Esophagus squamous epithelium (tissue), 4 donors: ENCODE measurements around the gene TMEM132E.

ENCODE experiments used
- POLR2A ChIP-seq, 4 donors: fragments of 450-650 bp; IDR thresholded peaks; one replicate each; pipeline ENCODE4 v1.6.1; 2017; ENCODE audit warnings: antibody characterized with exemption in 4 of 4, mild to moderate bottlenecking in 4 of 4, moderate library complexity in 3 of 4
- TF ChIP-seq, protein P1 (sequence below), 6 experiments: fragments of 450-650 bp in 4 of 6; fragments of 200-600 bp in 2 of 6; sonication (generic) in 2 of 6; IDR thresholded peaks; one replicate each; pipeline ENCODE4 v1.5.1; 2016 to 2019; ENCODE audit warnings: antibody characterized with exemption in 6 of 6, mild to moderate bottlenecking in 4 of 6, moderate library complexity in 4 of 6

DNA sequence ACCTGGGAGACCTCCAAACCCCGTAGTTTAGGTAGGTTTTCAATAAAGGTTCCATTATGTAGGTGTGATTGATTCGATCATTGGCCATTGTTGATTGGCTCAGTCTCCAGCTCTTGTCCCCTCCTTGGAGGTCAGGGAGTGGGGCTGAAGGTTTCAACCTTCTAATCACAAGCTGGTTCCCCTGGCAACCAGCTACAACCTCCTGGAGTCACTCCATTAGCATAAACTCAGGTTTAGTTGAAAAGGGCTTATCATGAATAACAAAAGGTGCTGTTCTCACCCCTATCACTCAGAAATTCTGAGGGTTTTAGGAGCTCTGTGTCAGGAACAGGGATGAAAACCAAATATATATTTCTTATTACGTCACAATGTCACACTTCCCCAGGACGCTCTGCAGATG, 28.5 kb downstream of the TMEM132E start:
- TF ChIP-seq, protein P1, sequence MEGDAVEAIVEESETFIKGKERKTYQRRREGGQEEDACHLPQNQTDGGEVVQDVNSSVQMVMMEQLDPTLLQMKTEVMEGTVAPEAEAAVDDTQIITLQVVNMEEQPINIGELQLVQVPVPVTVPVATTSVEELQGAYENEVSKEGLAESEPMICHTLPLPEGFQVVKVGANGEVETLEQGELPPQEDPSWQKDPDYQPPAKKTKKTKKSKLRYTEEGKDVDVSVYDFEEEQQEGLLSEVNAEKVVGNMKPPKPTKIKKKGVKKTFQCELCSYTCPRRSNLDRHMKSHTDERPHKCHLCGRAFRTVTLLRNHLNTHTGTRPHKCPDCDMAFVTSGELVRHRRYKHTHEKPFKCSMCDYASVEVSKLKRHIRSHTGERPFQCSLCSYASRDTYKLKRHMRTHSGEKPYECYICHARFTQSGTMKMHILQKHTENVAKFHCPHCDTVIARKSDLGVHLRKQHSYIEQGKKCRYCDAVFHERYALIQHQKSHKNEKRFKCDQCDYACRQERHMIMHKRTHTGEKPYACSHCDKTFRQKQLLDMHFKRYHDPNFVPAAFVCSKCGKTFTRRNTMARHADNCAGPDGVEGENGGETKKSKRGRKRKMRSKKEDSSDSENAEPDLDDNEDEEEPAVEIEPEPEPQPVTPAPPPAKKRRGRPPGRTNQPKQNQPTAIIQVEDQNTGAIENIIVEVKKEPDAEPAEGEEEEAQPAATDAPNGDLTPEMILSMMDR (IDR thresholded peaks at IDR 0.05) = no peak
- TF ChIP-seq POLR2A (IDR thresholded peaks at IDR 0.05) = no peak
